Renal cortical epithelial cell (primary cell): Measurements from ENCODE around the gene BLOC1S5. TPM values are rescaled to one million over a fixed set of nuclear protein-coding genes. Genes with fewer than 3 reads are reported as not detected.
"Not testable (repeated sequence)": the region's sequence is repeated elsewhere in the genome, so short reads cannot be mapped to it uniquely, and the experiment has no call there.

ENCODE experiments used
- DNase-seq: peaks from one replicate; pipeline ENCODE4 v3.0.0-alpha.2; 2011; ENCODE audit warnings: low read depth
- total RNA-seq: library from RNA; depleted of rRNA; stranded (reverse); fragments of >200 nt; gene quantifications from 2 replicates; pipeline ENCODE4 v1.2.3, GENCODE V29; 2014

BLOC1S5 gene
- total RNA-seq, 1 donor from 2014 or later, result 41.3 TPM

DNA sequence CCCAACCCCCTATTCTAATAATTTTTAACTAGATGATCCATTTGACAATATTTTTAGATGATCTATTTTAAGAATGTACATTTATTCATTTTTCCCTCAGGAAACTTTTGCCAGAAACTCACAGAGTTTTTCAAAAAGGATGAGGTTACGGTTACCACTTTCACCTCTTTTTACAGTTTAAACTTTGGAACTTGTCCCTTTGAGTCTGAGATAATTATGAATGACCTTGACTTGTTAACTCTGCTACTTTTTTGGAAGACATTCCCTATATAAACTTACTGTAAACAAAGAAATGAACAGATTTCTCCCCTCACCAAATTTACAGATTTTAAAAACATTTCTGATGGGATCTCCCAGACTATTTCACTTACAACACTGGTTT is 18.4 kb upstream of the BLOC1S5 start:
- no peak for DNase-seq

- DNase-seq, result peak; percentile 93
These were observed 16.4 kb upstream of the BLOC1S5 start for GRCh38 chr6:8080362-8081151.

GRCh38 chr6:8079126-8079525 is 14.9 kb upstream of the BLOC1S5 start:
- peak; percentile 97 for DNase-seq

GRCh38 chr6:8077991-8078390 is 13.8 kb upstream of the BLOC1S5 start:
- DNase-seq, result peak; percentile 74

DNA sequence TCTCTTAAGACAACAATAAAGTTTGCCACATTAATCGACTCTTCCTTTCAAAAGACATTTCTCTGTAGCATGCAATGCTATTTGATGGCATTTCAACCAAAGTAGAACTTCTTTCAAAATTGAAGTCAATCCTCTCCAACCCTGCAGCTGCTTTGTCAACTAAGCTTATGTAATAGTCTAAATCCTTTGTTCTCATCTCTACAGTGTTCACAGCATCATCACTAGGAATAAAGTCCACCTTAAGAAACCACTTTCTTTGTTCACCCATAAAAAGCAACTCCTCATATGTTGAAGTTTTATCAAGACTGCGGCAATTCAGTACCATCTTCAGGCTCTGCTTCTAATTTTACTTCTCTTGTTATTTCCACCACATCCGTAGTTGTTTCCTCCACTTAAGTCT is 11.5 kb upstream of the BLOC1S5 start:
- DNase-seq, result no peak

- DNase-seq, result no peak
These were observed 11.0 kb upstream of the BLOC1S5 start for GRCh38 chr6:8075185-8075584.

GRCh38 chr6:8074213-8074612 is 10.0 kb upstream of the BLOC1S5 start:
- no peak for DNase-seq

DNA sequence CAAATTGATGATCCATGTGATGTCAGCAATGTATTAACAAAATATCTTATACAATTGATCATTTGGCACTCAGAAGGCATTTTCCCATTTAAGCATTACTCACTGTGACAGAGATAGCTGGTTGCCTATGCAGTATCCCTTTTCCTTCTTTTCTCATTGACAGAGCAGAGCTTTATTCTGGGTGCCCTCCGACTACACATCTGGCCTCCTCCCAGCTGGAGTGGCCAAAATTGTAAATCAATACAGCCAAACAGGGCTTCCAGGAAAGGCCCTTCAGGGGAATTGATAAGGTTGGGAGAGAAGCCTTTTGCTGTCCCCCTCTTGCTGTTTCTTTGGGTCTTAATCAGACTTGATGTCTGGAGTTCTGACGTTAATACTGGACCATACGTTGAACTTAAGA is 9.6 kb upstream of the BLOC1S5 start:
- DNase-seq, result no peak

DNA sequence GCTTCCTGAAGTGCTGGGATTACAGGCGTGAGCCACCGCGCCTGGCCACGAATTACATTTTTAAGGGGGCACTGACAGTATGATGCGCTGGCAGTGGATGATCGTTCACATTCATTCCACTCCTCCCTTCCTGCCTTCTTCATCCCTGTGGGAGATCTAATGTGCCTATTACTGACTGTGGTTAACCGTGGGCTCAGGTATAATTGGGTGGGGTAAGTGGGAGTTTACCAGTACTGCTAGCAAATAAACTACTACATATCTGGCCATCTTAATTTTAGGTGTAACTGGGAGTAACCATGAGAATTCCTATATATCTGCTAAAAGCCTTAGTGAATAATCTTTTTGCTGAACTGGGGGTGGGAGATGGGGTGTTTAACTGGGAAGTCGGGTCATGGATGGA is 6.5 kb upstream of the BLOC1S5 start:
- no peak for DNase-seq

DNA sequence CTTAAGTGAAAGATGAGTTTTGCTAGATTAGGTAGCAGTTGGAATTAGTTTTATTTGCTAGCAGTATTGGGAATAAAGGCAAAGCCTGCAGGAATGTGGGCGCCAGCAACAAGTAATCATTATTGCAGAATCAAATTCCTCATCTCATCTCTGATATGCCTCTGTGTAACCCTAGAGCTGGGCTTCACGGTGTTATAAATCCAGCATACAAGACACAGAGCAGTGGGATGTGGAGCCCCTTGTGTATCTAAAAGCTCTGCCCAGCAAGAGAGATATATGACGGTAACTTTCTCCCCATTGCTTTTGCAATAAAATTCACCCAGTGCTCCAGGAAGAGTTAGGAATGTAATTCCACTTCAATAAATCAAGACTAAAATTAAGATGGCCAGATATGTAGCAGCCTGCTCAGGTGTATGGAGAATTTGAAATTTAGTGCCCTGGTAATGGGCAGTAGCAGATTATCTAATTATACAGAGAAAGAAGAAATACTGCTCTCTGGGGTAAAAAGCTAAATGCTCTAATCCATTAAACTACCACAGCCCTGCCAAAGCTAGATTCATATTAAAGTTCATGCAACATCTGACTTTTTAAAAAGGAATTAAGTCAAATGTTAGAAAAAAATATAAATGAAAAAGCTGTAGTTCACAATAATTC is 5.6 kb upstream of the BLOC1S5 start:
- no peak for DNase-seq

DNA sequence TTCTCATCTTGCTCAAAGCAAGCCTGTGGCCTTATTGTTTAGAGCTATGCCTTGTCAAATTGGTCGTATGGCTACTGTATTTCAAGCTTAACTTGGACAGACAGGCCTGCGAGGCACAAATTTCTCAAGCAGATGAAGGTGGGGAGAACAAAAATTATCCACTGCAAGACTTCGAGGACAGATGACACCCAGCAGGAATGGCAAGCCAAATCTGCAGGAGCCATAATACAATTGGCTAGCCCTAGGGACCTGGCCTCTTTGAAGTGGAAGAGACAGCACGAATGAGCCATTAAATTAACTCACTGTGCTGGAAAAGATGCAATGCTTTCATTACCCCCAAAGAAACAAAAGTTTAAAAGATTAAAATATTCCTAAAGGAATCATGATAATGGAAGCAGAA is 5.0 kb upstream of the BLOC1S5 start:
- DNase-seq, result no peak

GRCh38 chr6:8066108-8066507 is 1.9 kb upstream of the BLOC1S5 start:
- DNase-seq, result no peak

DNA sequence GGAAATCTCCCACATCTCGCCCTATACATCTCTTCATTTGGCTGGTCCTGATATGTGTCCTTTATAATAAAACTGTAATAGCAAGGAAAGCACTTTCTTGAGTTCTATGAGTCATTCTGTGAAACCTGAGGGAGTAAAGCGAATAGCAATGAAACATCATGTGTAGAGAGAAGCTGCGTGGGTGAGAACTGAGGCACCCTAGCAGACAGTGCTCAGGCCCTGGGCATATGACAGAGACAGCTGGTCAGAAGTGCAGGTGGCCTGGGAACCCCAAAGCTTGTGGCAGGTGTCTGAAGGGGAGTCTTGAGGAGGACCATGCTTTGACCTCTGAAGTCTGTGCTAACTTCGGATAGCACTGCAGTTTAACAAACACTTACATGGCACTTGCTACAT is 1.3 kb upstream of the BLOC1S5 start:
- DNase-seq, result peak; percentile 42

- no peak for DNase-seq
These were observed 689 bp upstream of the BLOC1S5 start for GRCh38 chr6:8064638-8065518.

GRCh38 chr6:8061736-8062135 is 2.5 kb downstream of the BLOC1S5 start:
- no peak for DNase-seq

- no peak for DNase-seq
These were observed 3.8 kb downstream of the BLOC1S5 start for GRCh38 chr6:8060346-8060745.

GRCh38 chr6:8059129-8059528 is 5.1 kb downstream of the BLOC1S5 start:
- peak; percentile 75 for DNase-seq

DNA sequence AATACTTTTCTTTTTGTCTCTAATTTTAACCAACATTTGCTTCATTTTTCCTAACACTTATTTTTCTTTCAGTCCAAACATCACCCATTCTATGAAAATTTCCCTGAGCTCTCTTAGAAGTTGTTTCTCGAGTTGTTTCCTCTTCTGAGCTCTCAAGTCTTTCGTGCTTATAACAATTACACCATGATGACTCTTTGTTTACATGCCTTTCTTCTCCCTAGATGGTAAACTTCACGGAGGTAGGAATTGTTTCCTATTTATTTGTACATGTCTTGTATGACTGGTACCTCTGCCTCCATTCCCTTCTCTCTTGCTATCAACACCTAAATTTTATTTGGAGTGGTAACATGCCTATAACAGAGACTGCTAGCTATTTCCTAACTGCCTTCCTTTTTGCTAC is 6.4 kb downstream of the BLOC1S5 start:
- DNase-seq, result no peak

- DNase-seq, result no peak
These were observed 6.9 kb downstream of the BLOC1S5 start for GRCh38 chr6:8057263-8057662.

DNA sequence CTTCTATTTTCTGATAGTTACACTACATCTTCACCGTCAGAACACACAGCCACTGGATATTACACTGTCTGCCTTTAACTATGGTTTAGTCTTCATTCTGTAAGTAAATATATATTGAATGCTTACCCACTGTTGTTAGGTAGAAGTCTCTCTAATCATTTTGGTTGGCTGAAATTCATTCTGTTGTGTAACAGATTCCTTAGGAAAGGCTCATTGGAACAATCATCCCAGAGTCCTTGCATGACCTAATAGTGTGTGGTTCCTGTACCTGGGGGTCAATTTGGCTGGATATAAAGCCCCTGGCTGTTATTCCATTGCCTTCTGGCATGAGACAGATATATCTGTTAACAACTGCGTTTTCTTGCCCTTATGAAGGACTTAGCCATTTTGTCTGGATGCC is 9.9 kb downstream of the BLOC1S5 start:
- peak; percentile 51 for DNase-seq

DNA sequence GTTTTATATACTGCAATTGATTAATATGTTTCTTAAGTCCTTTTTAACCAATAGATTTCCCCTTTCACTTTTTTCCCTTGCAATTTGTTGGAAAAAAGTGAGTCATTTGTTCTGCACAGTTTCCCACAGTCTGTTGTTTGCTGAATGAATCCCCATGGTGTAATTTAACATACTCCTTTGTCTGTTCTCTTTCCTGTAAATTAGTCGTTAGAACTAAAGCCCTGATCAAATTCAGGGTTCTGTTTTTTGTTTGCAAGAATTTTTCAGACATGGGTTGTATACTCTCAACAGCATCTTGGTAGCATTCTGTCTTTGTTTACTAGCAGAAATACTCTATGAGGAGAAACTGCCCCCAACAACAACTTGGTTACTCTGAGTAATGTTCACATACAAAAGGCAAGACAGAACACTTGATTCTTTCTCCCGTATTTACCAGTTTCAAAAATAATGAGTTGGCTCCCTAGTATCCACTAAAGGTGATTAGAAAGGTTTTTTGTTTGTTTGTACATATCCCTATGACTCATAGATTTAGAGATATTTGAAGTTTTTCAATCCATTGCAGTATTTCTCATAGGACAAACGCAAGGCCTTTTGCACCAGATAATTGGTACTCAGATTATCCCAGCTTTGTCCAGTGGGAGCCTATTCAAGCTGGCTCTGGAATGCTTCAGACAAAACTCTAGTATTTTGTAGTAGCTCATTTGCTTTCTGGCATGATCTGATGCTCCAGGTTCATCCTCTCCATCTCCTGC is 16.5 kb downstream of the BLOC1S5 start:
- DNase-seq, result peak; percentile 86

- DNase-seq, result not testable (repeated sequence)
These were observed 18.4 kb downstream of the BLOC1S5 start for GRCh38 chr6:8045769-8046168.
